ENCODE results near the gene DYNLL1. TPM values are rescaled to one million over a fixed set of nuclear protein-coding genes. Genes with fewer than 3 reads are reported as not detected.

Gene DYNLL1
- total and polyA plus RNA-seq, 2 donors (not counting 3 experiments of a cell fraction or from before 2014, with no cell fraction given) = 469 to 600 TPM

GRCh38 chr12:120489018-120489417, 6.9 kb upstream of the DYNLL1 start:
- no peaks in the 10 kb centered on the region for H3K27me3 ChIP-seq (ENCODE audit: control insufficient read depth in 2 of 2, insufficient read depth in 2 of 2, low read length in 2 of 2)
- H3K4me3 ChIP-seq (replicated peaks in 1 of 3; ENCODE audit: insufficient read depth in 1 of 3, low read depth in 1 of 3, low read length in 3 of 3) = no peak overlapping the region
- H3K79me2 ChIP-seq (ENCODE audit: control insufficient read depth, insufficient read depth, low read length) = no peaks in the 10 kb centered on the region
- dilution Hi-C loops (cut with MboI; ENCODE audit: extremely low pct_ligation_motif_present, low sequenced_read_pairs) = no loop called here
- no peaks in the 10 kb centered on the region for H3K9me1 ChIP-seq (replicated peaks; ENCODE audit: control insufficient read depth, extremely low read depth, insufficient read depth, low read length)
- intact Hi-C loops (cut with micrococcal nuclease) = no loop called here
- DNase-seq (ENCODE audit: low read depth, low spot score) (no peak), FAIRE-seq (no peak)
- BruUV-seq (replicated peaks) = no TSS peak
- POLR2A ChIA-PET = no interaction called here
- H3K4me2 ChIP-seq (ENCODE audit: insufficient read depth, low read length) = no peak overlapping the region
- peaks cover 7% of the 10 kb centered on the region for H3K4me1 ChIP-seq (ENCODE audit: control insufficient read depth, extremely low read depth, insufficient read depth, low read length)
- H3K36me3 ChIP-seq (ENCODE audit: control insufficient read depth in 2 of 2, extremely low read depth in 1 of 2, insufficient read depth in 2 of 2, low read length in 2 of 2) = no peaks in the 10 kb centered on the region
- TF ChIP-seq, protein P1, sequence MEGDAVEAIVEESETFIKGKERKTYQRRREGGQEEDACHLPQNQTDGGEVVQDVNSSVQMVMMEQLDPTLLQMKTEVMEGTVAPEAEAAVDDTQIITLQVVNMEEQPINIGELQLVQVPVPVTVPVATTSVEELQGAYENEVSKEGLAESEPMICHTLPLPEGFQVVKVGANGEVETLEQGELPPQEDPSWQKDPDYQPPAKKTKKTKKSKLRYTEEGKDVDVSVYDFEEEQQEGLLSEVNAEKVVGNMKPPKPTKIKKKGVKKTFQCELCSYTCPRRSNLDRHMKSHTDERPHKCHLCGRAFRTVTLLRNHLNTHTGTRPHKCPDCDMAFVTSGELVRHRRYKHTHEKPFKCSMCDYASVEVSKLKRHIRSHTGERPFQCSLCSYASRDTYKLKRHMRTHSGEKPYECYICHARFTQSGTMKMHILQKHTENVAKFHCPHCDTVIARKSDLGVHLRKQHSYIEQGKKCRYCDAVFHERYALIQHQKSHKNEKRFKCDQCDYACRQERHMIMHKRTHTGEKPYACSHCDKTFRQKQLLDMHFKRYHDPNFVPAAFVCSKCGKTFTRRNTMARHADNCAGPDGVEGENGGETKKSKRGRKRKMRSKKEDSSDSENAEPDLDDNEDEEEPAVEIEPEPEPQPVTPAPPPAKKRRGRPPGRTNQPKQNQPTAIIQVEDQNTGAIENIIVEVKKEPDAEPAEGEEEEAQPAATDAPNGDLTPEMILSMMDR (IDR thresholded peaks at IDR 0.05; ENCODE audit: extremely low read depth in 1 of 2, insufficient read depth in 1 of 2, low read depth in 1 of 2, low read length in 2 of 2) = no peak
- no peak for TF ChIP-seq MYC (IDR thresholded peaks at IDR 0.05; ENCODE audit: low read depth, low read length)
- H4K20me1 ChIP-seq (replicated peaks; ENCODE audit: control insufficient read depth, extremely low read depth, insufficient read depth, low read length) = no peaks in the 10 kb centered on the region
- no peaks in the 10 kb centered on the region for H3K9me3 ChIP-seq (replicated peaks; ENCODE audit: control insufficient read depth, insufficient read depth, low read length)
- H3K27ac ChIP-seq (ENCODE audit: insufficient read depth, low read depth, low read length) = no peak overlapping the region
- H3K9ac ChIP-seq (replicated peaks; ENCODE audit: extremely low read depth, insufficient read depth, low read length) = no peak overlapping the region
- CTCF ChIA-PET = interaction anchor here (0.8 kb wide), 1 partner anchor 15 kb away, joined by 4 read pairs; no protein-coding TSS in a partner anchor
- no peak overlapping the region for H2AFZ ChIP-seq (ENCODE audit: low read depth, low read length)

- DNase-seq (ENCODE audit: low read depth, low spot score) (no peak), FAIRE-seq (no peak)
- Histone ChIP-seq H3K4me3 (replicated peaks in 1 of 3; ENCODE audit: insufficient read depth in 1 of 3, low read depth in 1 of 3, low read length in 3 of 3) (no peak overlapping the region), H3K9me3 (replicated peaks; ENCODE audit: control insufficient read depth, insufficient read depth, low read length) (no peaks in the 10 kb centered on the region), H3K4me2 (ENCODE audit: insufficient read depth, low read length) (no peak overlapping the region), H3K9ac (replicated peaks; ENCODE audit: extremely low read depth, insufficient read depth, low read length) (no peak overlapping the region), H3K27me3 (ENCODE audit: control insufficient read depth in 2 of 2, insufficient read depth in 2 of 2, low read length in 2 of 2) (no peaks in the 10 kb centered on the region), H4K20me1 (replicated peaks; ENCODE audit: control insufficient read depth, extremely low read depth, insufficient read depth, low read length) (no peaks in the 10 kb centered on the region), H3K9me1 (replicated peaks; ENCODE audit: control insufficient read depth, extremely low read depth, insufficient read depth, low read length) (no peaks in the 10 kb centered on the region), H3K36me3 (ENCODE audit: control insufficient read depth in 2 of 2, extremely low read depth in 1 of 2, insufficient read depth in 2 of 2, low read length in 2 of 2) (no peaks in the 10 kb centered on the region), H3K79me2 (ENCODE audit: control insufficient read depth, insufficient read depth, low read length) (no peaks in the 10 kb centered on the region), H3K27ac (ENCODE audit: insufficient read depth, low read depth, low read length) (no peak overlapping the region), H2AFZ (ENCODE audit: low read depth, low read length) (no peak overlapping the region), H3K4me1 (ENCODE audit: control insufficient read depth, extremely low read depth, insufficient read depth, low read length) (peaks cover 13% of the 10 kb centered on the region)
- no TSS peak for BruUV-seq (replicated peaks)
- intact Hi-C loops (cut with micrococcal nuclease) (no loop called here), dilution Hi-C loops (cut with MboI; ENCODE audit: extremely low pct_ligation_motif_present, low sequenced_read_pairs) (no loop called here)
- TF ChIP-seq, protein P1 (IDR thresholded peaks at IDR 0.05; ENCODE audit: extremely low read depth in 1 of 2, insufficient read depth in 1 of 2, low read depth in 1 of 2, low read length in 2 of 2) = no peak
- no peak for TF ChIP-seq EZH2 (IDR thresholded peaks at IDR 0.05; ENCODE audit: borderline replicate concordance, low read depth, low read length, severe bottlenecking)
- no peak for TF ChIP-seq GATA2 (IDR thresholded peaks at IDR 0.05; ENCODE audit: insufficient read depth, insufficient read length, low read depth, low read length)
- TF ChIP-seq JUN (IDR thresholded peaks at IDR 0.05; ENCODE audit: borderline replicate concordance, insufficient read depth, insufficient read length, low read depth) = no peak
- TF ChIP-seq POLR2AphosphoS5 (IDR thresholded peaks at IDR 0.05; ENCODE audit: insufficient read depth, low read depth, low read length) = no peak
- TF ChIP-seq POLR2A (IDR thresholded peaks at IDR 0.05; ENCODE audit: low read depth, low read length) = no peak
- no peak for TF ChIP-seq MAX (IDR thresholded peaks at IDR 0.05; ENCODE audit: insufficient read depth, insufficient read length)
- no peak for TF ChIP-seq MYC (IDR thresholded peaks at IDR 0.05; ENCODE audit: low read depth, low read length)
- TF ChIP-seq FOS (IDR thresholded peaks at IDR 0.05; ENCODE audit: borderline replicate concordance, insufficient read depth, low read length) = no peak
- ChIA-PET CTCF (interaction anchor here (1.4 kb wide), 1 partner anchor 22 kb away, joined by 5 read pairs; no protein-coding TSS in a partner anchor), POLR2A (no interaction called here)
Observed at GRCh38 chr12:120490325-120490724, 5.6 kb upstream of the DYNLL1 start.
